Neural cell (in vitro differentiated cells): ENCODE measurements around the gene STAB1. TPM values are rescaled to one million over a fixed set of nuclear protein-coding genes. Genes with fewer than 3 reads are reported as not detected.

ENCODE experiments used
- H2AFZ ChIP-seq: fragments of 200-600, 300-800 bp; sonication (generic), shearing (Covaris generic); 2 replicates; pipeline ENCODE4 v1.6.0; 2014; ENCODE audit warnings: low read depth, mild to moderate bottlenecking, antibody characterized with exemption, low read length, moderate library complexity
- H3F3A ChIP-seq: fragments of 200-600 bp; shearing (Covaris generic); 2 replicates; pipeline ENCODE4 v1.6.1; 2016; ENCODE audit warnings: mild to moderate bottlenecking, moderate library complexity, mixed read lengths, antibody characterized with exemption, low read length; ENCODE audit not compliant: insufficient read depth, poor library complexity, severe bottlenecking
- H3K27ac ChIP-seq: fragments of 200-600, 300-800 bp; sonication (generic), shearing (Covaris generic); 2 replicates; pipeline ENCODE4 v1.5.1; 2014; ENCODE audit warnings: mild to moderate bottlenecking, low read length, moderate library complexity
- H3K27me3 ChIP-seq: fragments of 300-800, 200-600 bp; sonication (generic), shearing (Covaris generic); 2 replicates; pipeline ENCODE4 v1.6.0; 2014; ENCODE audit warnings: mild to moderate bottlenecking, low read depth, low read length, moderate library complexity; ENCODE audit not compliant: insufficient read depth
- H3K36me3 ChIP-seq: fragments of 300-800, 200-600 bp; sonication (generic), shearing (Covaris generic); 2 replicates; pipeline ENCODE4 v1.5.1; 2014; ENCODE audit warnings: mild to moderate bottlenecking, antibody characterized with exemption, low read length, moderate library complexity; ENCODE audit not compliant: insufficient read depth
- H3K4me2 ChIP-seq: fragments of 300-800, 200-600 bp; sonication (generic), shearing (Covaris generic); 2 replicates; pipeline ENCODE4 v1.6.0; 2014; ENCODE audit warnings: mild to moderate bottlenecking, low read length
- H3K4me3 ChIP-seq: fragments of 300-800, 200-600 bp; sonication (generic), shearing (Covaris generic); 2 replicates; pipeline ENCODE4 v1.5.1; 2014; ENCODE audit warnings: mild to moderate bottlenecking, low read length, moderate library complexity
- H3K79me2 ChIP-seq: fragments of 200-600 bp; shearing (Covaris generic); replicated peaks from 2 replicates; pipeline ENCODE4 v1.6.0; 2014; ENCODE audit warnings: mild to moderate bottlenecking, low read length, moderate library complexity; ENCODE audit not compliant: insufficient read depth
- H3K9ac ChIP-seq: fragments of 300-800, 200-600 bp; sonication (generic), shearing (Covaris generic); 2 replicates; pipeline ENCODE4 v1.6.1; 2016; ENCODE audit warnings: mild to moderate bottlenecking, low read length, mixed read lengths
- H3K9me2 ChIP-seq: fragments of 200-600 bp; shearing (Covaris generic); 2 replicates; pipeline ENCODE4 v1.6.1; 2016; ENCODE audit warnings: mild to moderate bottlenecking, low read length, mixed read lengths; ENCODE audit not compliant: insufficient read depth
- H3K9me3 ChIP-seq: fragments of 200-600, 300-800 bp; sonication (generic), shearing (Covaris generic); 2 replicates; pipeline ENCODE4 v1.6.1; 2016; ENCODE audit warnings: mild to moderate bottlenecking, mixed run types, low read length, moderate library complexity, mixed read lengths
- H4K20me1 ChIP-seq: fragments of 200-600 bp; shearing (Covaris generic); 2 replicates; pipeline ENCODE4 v1.6.1; 2016; ENCODE audit warnings: mild to moderate bottlenecking, mixed run types; ENCODE audit not compliant: insufficient read depth
- CTCF ChIP-seq: fragments of 450-650 bp; IDR thresholded peaks from 2 replicates; pipeline ENCODE4 v1.5.1; 2014; ENCODE audit warnings: antibody characterized with exemption, mild to moderate bottlenecking, moderate library complexity; ENCODE audit not compliant: poor library complexity, severe bottlenecking
- EP300 ChIP-seq: fragments of 450-650 bp; conservative IDR thresholded peaks from 2 replicates; pipeline ENCODE4 v1.6.1; 2014; ENCODE audit warnings: antibody characterized with exemption, mild to moderate bottlenecking, moderate library complexity; ENCODE audit not compliant: poor library complexity, severe bottlenecking
- EZH2 ChIP-seq: fragments of 200-600, 300-800 bp; shearing (Covaris generic), sonication (generic); IDR thresholded peaks from 2 replicates; pipeline ENCODE4 v1.6.1; 2014; ENCODE audit warnings: antibody characterized with exemption, low read length, borderline replicate concordance, mild to moderate bottlenecking; ENCODE audit not compliant: insufficient read depth, poor library complexity, severe bottlenecking
- MXI1 ChIP-seq: fragments of 450-650 bp; conservative IDR thresholded peaks from 2 replicates; pipeline ENCODE4 v1.6.1; 2014; ENCODE audit warnings: antibody characterized with exemption, mild to moderate bottlenecking; ENCODE audit not compliant: poor library complexity, severe bottlenecking
- POLR2AphosphoS5 ChIP-seq: IDR thresholded peaks from 2 replicates; pipeline ENCODE4 v1.6.1; 2012
- RAD21 ChIP-seq: fragments of 450-650 bp; conservative IDR thresholded peaks from 2 replicates; pipeline ENCODE4 v1.6.1; 2014; ENCODE audit warnings: antibody characterized with exemption, mild to moderate bottlenecking, moderate library complexity
- REST ChIP-seq: IDR thresholded peaks from 2 replicates; pipeline ENCODE4 v1.6.1; 2012; ENCODE audit warnings: borderline replicate concordance
- SMC3 ChIP-seq: fragments of 450-650 bp; conservative IDR thresholded peaks from 2 replicates; pipeline ENCODE4 v1.6.1; 2014; ENCODE audit warnings: antibody characterized with exemption, mild to moderate bottlenecking, moderate library complexity; ENCODE audit not compliant: poor library complexity
- TAF1 ChIP-seq: IDR thresholded peaks from 2 replicates; pipeline ENCODE4 v1.6.1; 2012; ENCODE audit warnings: low read depth
- polyA plus RNA-seq: library from polyadenylated mRNA; depleted of rRNA; stranded (reverse); fragments of >200 nt; gene quantifications from 2 replicates; pipeline ENCODE4 v1.2.3, GENCODE V29; 2014

STAB1 gene
- polyA plus RNA-seq, 1 donor from 2014 or later: 0.28 TPM

GRCh38 chr3:52518723-52519444, 23.7 kb downstream of the STAB1 start:
- Histone ChIP-seq H3K27ac (no peak overlapping the region), H3K9ac (no peak overlapping the region), H3F3A (no peaks in the 10 kb centered on the region), H3K79me2 (no peaks in the 10 kb centered on the region), H3K27me3 (no peaks in the 10 kb centered on the region), H3K36me3 (no peaks in the 10 kb centered on the region), H3K9me3 (no peaks in the 10 kb centered on the region), H3K4me3 (no peak overlapping the region), H4K20me1 (no peaks in the 10 kb centered on the region), H2AFZ (no peak overlapping the region), H3K9me2 (no peaks in the 10 kb centered on the region), H3K4me2 (no peak overlapping the region)
- no peak for TF ChIP-seq CTCF
- TF ChIP-seq TAF1: no peak

GRCh38 chr3:52519445-52520140, 24.5 kb downstream of the STAB1 start:
- Histone ChIP-seq H3K27ac (no peak overlapping the region), H3K4me2 (no peak overlapping the region)

More at GRCh38 chr3:52519445-52520140, 24.5 kb downstream of the STAB1 start:
- no peaks in the 10 kb centered on the region for H3K27me3 ChIP-seq
- H3K9ac ChIP-seq: no peak overlapping the region
- no peak for TF ChIP-seq MXI1
- TF ChIP-seq EZH2: no peak
- no peak for TF ChIP-seq REST
- no peak for TF ChIP-seq SMC3
- no peak for TF ChIP-seq RAD21
- no peak for TF ChIP-seq EP300
- no peak for TF ChIP-seq POLR2AphosphoS5
- no peak for TF ChIP-seq CTCF
- no peak for TF ChIP-seq TAF1
- H3K9me2 ChIP-seq: no peaks in the 10 kb centered on the region
- no peaks in the 10 kb centered on the region for H3K79me2 ChIP-seq
- H4K20me1 ChIP-seq: no peaks in the 10 kb centered on the region
- H3K4me3 ChIP-seq: no peak overlapping the region
- no peaks in the 10 kb centered on the region for H3K36me3 ChIP-seq
- no peaks in the 10 kb centered on the region for H3K9me3 ChIP-seq
- no peak overlapping the region for H2AFZ ChIP-seq
- H3F3A ChIP-seq: no peaks in the 10 kb centered on the region
